Measurements from ENCODE around the gene CBFB.
"Not testable (repeated sequence)": the region's sequence is repeated elsewhere in the genome, so short reads cannot be mapped to it uniquely, and the experiment has no call there.

CBFB gene

DNA sequence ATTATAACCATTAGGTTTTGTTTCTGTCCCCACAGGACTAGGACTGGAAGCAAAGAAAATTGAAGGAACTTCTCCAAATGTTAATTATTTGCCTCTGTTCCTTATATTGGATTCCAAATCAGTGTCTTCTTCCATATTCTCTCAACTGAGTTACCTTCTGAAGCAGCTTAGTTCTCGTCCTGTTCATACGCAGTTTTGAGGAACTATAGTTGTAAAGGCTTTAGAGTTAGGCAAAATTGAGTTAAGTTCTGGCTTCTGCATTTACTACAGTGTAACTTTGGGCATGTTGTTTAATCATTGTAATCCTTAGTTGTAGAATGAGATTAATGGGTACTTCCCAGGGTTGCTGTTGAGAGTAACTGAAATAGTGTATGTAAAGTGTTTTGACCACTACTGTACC is 11.2 kb downstream of the CBFB start:
- H3K79me2 ChIP-seq (ENCODE audit: insufficient read depth, low read length), result peaks cover 33% of the 10 kb centered on the region
- H3K9me2 ChIP-seq (ENCODE audit: low read depth, low read length), result no peaks in the 10 kb centered on the region
- H4K20me1 ChIP-seq (ENCODE audit: insufficient read depth, low read length), result no peaks in the 10 kb centered on the region
- no peaks in the 10 kb centered on the region for H3F3A ChIP-seq (ENCODE audit: insufficient read depth, low read length)
- no peaks in the 10 kb centered on the region for H3K9me3 ChIP-seq (ENCODE audit: low read length)
- peaks cover 48% of the 10 kb centered on the region for H3K36me3 ChIP-seq (ENCODE audit: insufficient read depth, low read length)
- no peak overlapping the region for H2AFZ ChIP-seq (ENCODE audit: low read length)
- TF ChIP-seq EZH2 (IDR thresholded peaks at IDR 0.05; ENCODE audit: borderline replicate concordance, low read length), result no peak
- TF ChIP-seq, protein P1, sequence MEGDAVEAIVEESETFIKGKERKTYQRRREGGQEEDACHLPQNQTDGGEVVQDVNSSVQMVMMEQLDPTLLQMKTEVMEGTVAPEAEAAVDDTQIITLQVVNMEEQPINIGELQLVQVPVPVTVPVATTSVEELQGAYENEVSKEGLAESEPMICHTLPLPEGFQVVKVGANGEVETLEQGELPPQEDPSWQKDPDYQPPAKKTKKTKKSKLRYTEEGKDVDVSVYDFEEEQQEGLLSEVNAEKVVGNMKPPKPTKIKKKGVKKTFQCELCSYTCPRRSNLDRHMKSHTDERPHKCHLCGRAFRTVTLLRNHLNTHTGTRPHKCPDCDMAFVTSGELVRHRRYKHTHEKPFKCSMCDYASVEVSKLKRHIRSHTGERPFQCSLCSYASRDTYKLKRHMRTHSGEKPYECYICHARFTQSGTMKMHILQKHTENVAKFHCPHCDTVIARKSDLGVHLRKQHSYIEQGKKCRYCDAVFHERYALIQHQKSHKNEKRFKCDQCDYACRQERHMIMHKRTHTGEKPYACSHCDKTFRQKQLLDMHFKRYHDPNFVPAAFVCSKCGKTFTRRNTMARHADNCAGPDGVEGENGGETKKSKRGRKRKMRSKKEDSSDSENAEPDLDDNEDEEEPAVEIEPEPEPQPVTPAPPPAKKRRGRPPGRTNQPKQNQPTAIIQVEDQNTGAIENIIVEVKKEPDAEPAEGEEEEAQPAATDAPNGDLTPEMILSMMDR (IDR thresholded peaks at IDR 0.05; ENCODE audit: low read length), result no peak
- H3K27ac ChIP-seq (ENCODE audit: low read depth, low read length, poor library complexity, severe bottlenecking), result no peak overlapping the region
- no peaks in the 10 kb centered on the region for H3K27me3 ChIP-seq (ENCODE audit: insufficient read depth, low read length)
- H3K9ac ChIP-seq (ENCODE audit: low read length), result no peak overlapping the region
- H3K4me3 ChIP-seq (ENCODE audit: low read depth, low read length, poor library complexity, severe bottlenecking), result no peak overlapping the region
- no peak overlapping the region for H3K4me2 ChIP-seq (ENCODE audit: low read length)
- H3K4me1 ChIP-seq (ENCODE audit: insufficient read depth, low read length, severe bottlenecking), result peaks cover 24% of the 10 kb centered on the region

DNA sequence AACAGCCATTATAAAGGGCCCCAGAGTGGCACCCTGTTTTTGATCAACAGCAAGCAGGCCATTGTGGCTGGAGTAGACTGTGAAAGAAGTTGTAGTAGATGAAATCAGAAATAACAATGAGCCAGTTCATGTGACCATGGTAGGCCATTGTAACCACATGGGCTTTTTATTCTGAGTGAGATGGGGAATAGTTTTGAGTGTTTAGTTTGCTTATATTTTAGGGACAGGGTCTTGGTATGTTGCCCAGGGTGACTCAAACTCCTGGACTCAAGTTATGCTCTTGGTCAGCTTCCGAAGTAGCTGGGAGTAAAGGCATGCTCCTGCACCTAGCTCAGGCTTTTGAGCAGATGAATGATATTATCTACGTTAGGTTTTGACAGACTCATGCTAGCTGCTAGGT is 12.0 kb downstream of the CBFB start:
- Histone ChIP-seq H2AFZ (ENCODE audit: low read length) (no peak overlapping the region), H3K36me3 (ENCODE audit: insufficient read depth, low read length) (peaks cover 48% of the 10 kb centered on the region), H3K4me1 (ENCODE audit: insufficient read depth, low read length, severe bottlenecking) (peaks cover 18% of the 10 kb centered on the region), H3K9me2 (ENCODE audit: low read depth, low read length) (no peaks in the 10 kb centered on the region), H3K79me2 (ENCODE audit: insufficient read depth, low read length) (peaks cover 26% of the 10 kb centered on the region), H3K9me3 (ENCODE audit: low read length) (no peaks in the 10 kb centered on the region), H3F3A (ENCODE audit: insufficient read depth, low read length) (no peaks in the 10 kb centered on the region), H4K20me1 (ENCODE audit: insufficient read depth, low read length) (no peaks in the 10 kb centered on the region), H3K4me2 (ENCODE audit: low read length) (no peak overlapping the region), H3K4me3 (ENCODE audit: low read depth, low read length, poor library complexity, severe bottlenecking) (no peak overlapping the region), H3K9ac (ENCODE audit: low read length) (no peak overlapping the region), H3K27me3 (ENCODE audit: insufficient read depth, low read length) (no peaks in the 10 kb centered on the region), H3K27ac (ENCODE audit: low read depth, low read length, poor library complexity, severe bottlenecking) (no peak overlapping the region)
- TF ChIP-seq, protein P1 (IDR thresholded peaks at IDR 0.05; ENCODE audit: low read length), result no peak
- TF ChIP-seq EZH2 (IDR thresholded peaks at IDR 0.05; ENCODE audit: borderline replicate concordance, low read length), result no peak

DNA sequence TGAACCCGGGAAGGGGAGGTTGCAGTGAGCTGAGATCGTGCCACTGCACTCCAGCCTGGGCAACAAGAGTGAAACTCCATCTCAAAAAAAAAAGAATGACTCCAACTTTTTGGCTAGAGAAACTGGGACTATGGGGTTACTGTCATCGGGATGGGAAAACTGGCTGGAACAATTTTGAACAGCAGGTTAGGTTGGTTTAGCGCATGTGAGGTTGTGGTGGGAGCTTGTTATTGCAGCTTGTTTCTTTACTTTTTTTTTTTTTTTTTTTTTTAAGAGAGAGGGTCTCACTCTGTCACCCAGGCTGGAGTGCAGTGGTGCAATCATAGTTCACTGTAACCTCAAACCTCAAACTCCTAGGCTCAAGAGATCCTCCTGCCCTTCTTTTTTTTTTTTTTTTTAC is 12.6 kb downstream of the CBFB start:
- Histone ChIP-seq H3K36me3 (ENCODE audit: insufficient read depth, low read length) (peaks cover 48% of the 10 kb centered on the region), H3K4me1 (ENCODE audit: insufficient read depth, low read length, severe bottlenecking) (peaks cover 18% of the 10 kb centered on the region), H3K79me2 (ENCODE audit: insufficient read depth, low read length) (peaks cover 20% of the 10 kb centered on the region)
- not testable (repeated sequence) for H2AFZ ChIP-seq (ENCODE audit: low read length); H4K20me1 ChIP-seq (ENCODE audit: insufficient read depth, low read length); H3K4me2 ChIP-seq (ENCODE audit: low read length); H3K4me3 ChIP-seq (ENCODE audit: low read depth, low read length, poor library complexity, severe bottlenecking); H3K9ac ChIP-seq (ENCODE audit: low read length); H3K9me3 ChIP-seq (ENCODE audit: low read length); H3K27ac ChIP-seq (ENCODE audit: low read depth, low read length, poor library complexity, severe bottlenecking); H3F3A ChIP-seq (ENCODE audit: insufficient read depth, low read length); H3K9me2 ChIP-seq (ENCODE audit: low read depth, low read length); H3K27me3 ChIP-seq (ENCODE audit: insufficient read depth, low read length)

DNA sequence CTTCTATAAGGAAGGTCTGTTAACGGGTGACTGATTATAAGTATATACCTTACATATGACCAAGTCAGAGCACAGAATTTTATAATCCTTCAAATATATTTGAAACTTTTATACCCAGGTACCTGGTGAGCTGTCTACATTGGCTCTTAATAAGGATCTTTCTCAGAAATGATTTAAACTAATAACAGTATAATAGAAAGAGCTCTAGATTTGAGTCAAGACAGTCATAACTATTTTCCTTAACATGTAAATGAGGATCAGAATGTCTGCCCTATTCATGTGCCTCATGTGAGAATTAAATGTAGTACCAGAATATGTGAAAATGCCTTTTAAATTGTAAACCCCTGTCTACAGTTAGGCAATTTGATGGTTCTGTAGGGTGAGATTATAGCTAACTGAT is 14.5 kb downstream of the CBFB start:
- Histone ChIP-seq H3K9me3 (ENCODE audit: low read length) (no peaks in the 10 kb centered on the region), H3K27me3 (ENCODE audit: insufficient read depth, low read length) (no peaks in the 10 kb centered on the region), H3F3A (ENCODE audit: insufficient read depth, low read length) (no peaks in the 10 kb centered on the region), H3K9me2 (ENCODE audit: low read depth, low read length) (no peaks in the 10 kb centered on the region), H4K20me1 (ENCODE audit: insufficient read depth, low read length) (no peaks in the 10 kb centered on the region), H2AFZ (ENCODE audit: low read length) (no peak overlapping the region), H3K4me1 (ENCODE audit: insufficient read depth, low read length, severe bottlenecking) (peaks cover 17% of the 10 kb centered on the region), H3K4me2 (ENCODE audit: low read length) (no peak overlapping the region), H3K4me3 (ENCODE audit: low read depth, low read length, poor library complexity, severe bottlenecking) (no peak overlapping the region), H3K79me2 (ENCODE audit: insufficient read depth, low read length) (peaks cover 7% of the 10 kb centered on the region), H3K36me3 (ENCODE audit: insufficient read depth, low read length) (peaks cover 33% of the 10 kb centered on the region; the same call in 1 of the 2 replicates), H3K27ac (ENCODE audit: low read depth, low read length, poor library complexity, severe bottlenecking) (no peak overlapping the region), H3K9ac (ENCODE audit: low read length) (no peak overlapping the region)
- TF ChIP-seq EZH2 (IDR thresholded peaks at IDR 0.05; ENCODE audit: borderline replicate concordance, low read length), result no peak
- TF ChIP-seq, protein P1 (IDR thresholded peaks at IDR 0.05; ENCODE audit: low read length), result no peak

Data from OCI-LY1 (cell line).